WTC11 (cell line): ENCODE results near the gene TLK1. TPM values are rescaled to one million over a fixed set of nuclear protein-coding genes. Genes with fewer than 3 reads are reported as not detected.

ENCODE experiments used
- ATF3 ChIP-seq: sonication (generic); formaldehyde crosslinking; conservative IDR thresholded peaks from 2 replicates; pipeline ENCODE4 v1.8.1; 2022; ENCODE audit warnings: mild to moderate bottlenecking, missing genetic modification reagents
- CREM ChIP-seq: sonication (generic); formaldehyde crosslinking; IDR thresholded peaks from 2 replicates; pipeline ENCODE4 v1.8.1; 2022; ENCODE audit warnings: mild to moderate bottlenecking, missing genetic modification reagents, moderate library complexity
- ELF4 ChIP-seq: sonication (generic); formaldehyde crosslinking; IDR thresholded peaks from 2 replicates; pipeline ENCODE4 v1.8.1; 2022; ENCODE audit warnings: low read depth, mild to moderate bottlenecking, moderate library complexity, missing genetic modification reagents
- ESRRA ChIP-seq: sonication (generic); formaldehyde crosslinking; IDR thresholded peaks from 2 replicates; pipeline ENCODE4 v1.8.1; 2022; ENCODE audit warnings: mild to moderate bottlenecking, missing genetic modification reagents, borderline replicate concordance
- FOXP1 ChIP-seq: sonication (generic); formaldehyde crosslinking; IDR thresholded peaks from 2 replicates; pipeline ENCODE4 v1.8.0; 2022; ENCODE audit warnings: missing genetic modification reagents, mild to moderate bottlenecking, moderate library complexity, borderline replicate concordance
- GRHL2 ChIP-seq: fragments of 250-450 bp; sonication (Bioruptor Pico); IDR thresholded peaks from 2 replicates; pipeline ENCODE4 v1.8.0; 2022; ENCODE audit warnings: mild to moderate bottlenecking, moderate library complexity; ENCODE audit not compliant: insufficient replicate concordance, severe bottlenecking
- JAZF1 ChIP-seq: fragments of 250-450 bp; sonication (Bioruptor Pico); IDR thresholded peaks from 2 replicates; pipeline ENCODE4 v1.9.0; 2021; ENCODE audit warnings: moderate library complexity, mild to moderate bottlenecking, inconsistent platforms
- KAT7 ChIP-seq: sonication (generic); formaldehyde crosslinking; IDR thresholded peaks from 2 replicates; pipeline ENCODE4 v1.8.1; 2023; ENCODE audit warnings: missing genetic modification reagents, mild to moderate bottlenecking, borderline replicate concordance
- NFYB ChIP-seq: sonication (generic); formaldehyde crosslinking; conservative IDR thresholded peaks from 2 replicates; pipeline ENCODE4 v1.8.0; 2022; ENCODE audit warnings: low read depth, missing genetic modification reagents
- RORB ChIP-seq: fragments of 250-450 bp; sonication (Bioruptor Pico); IDR thresholded peaks from 2 replicates; pipeline ENCODE4 v1.9.0; 2021; ENCODE audit warnings: mild to moderate bottlenecking
- SOX15 ChIP-seq: fragments of 250-450 bp; sonication (Bioruptor Pico); IDR thresholded peaks from 2 replicates; pipeline ENCODE4 v1.9.0; 2021; ENCODE audit warnings: mild to moderate bottlenecking
- ZNF121 ChIP-seq: sonication (generic); formaldehyde crosslinking; IDR thresholded peaks from 2 replicates; pipeline ENCODE4 v1.8.0; 2023; ENCODE audit warnings: missing genetic modification reagents
- ZNF219 ChIP-seq: sonication (generic); formaldehyde crosslinking; IDR thresholded peaks from 2 replicates; pipeline ENCODE4 v1.8.0; 2023; ENCODE audit warnings: missing genetic modification reagents, mild to moderate bottlenecking, borderline replicate concordance
- ZNF281 ChIP-seq: sonication (generic); formaldehyde crosslinking; IDR thresholded peaks from 2 replicates; pipeline ENCODE4 v1.8.0; 2023; ENCODE audit warnings: mild to moderate bottlenecking, missing genetic modification reagents
- ZNF425 ChIP-seq: fragments of 250-450 bp; sonication (Bioruptor Pico); conservative IDR thresholded peaks from 2 replicates; pipeline ENCODE4 v1.9.0; 2021; ENCODE audit warnings: mild to moderate bottlenecking
- ZNF671 ChIP-seq: fragments of 250-450 bp; sonication (Bioruptor Pico); IDR thresholded peaks from 2 replicates; pipeline ENCODE4 v1.8.0; 2021; ENCODE audit warnings: mild to moderate bottlenecking
- total RNA-seq: library from RNA; stranded (reverse); gene quantifications from 3 replicates; pipeline ENCODE4 v1.2.3, GENCODE V29; 2021
- TF ChIP-seq, protein P1 (sequence below): sonication (generic); formaldehyde crosslinking; IDR thresholded peaks from 2 replicates; pipeline ENCODE4 v1.8.1; 2022; ENCODE audit warnings: low read depth, mild to moderate bottlenecking, moderate library complexity, missing genetic modification reagents, borderline replicate concordance
- TF ChIP-seq, protein P2 (sequence below): sonication (generic); formaldehyde crosslinking; IDR thresholded peaks from 2 replicates; pipeline ENCODE4 v1.8.1; 2023; ENCODE audit warnings: mild to moderate bottlenecking, moderate library complexity, missing genetic modification reagents
- TF ChIP-seq, protein P3 (sequence below): sonication (generic); formaldehyde crosslinking; IDR thresholded peaks from 2 replicates; pipeline ENCODE4 v1.8.1; 2023; ENCODE audit warnings: mild to moderate bottlenecking, missing genetic modification reagents
- TF ChIP-seq, protein P4 (sequence below): sonication (generic); formaldehyde crosslinking; IDR thresholded peaks from 2 replicates; pipeline ENCODE4 v1.8.1; 2023; ENCODE audit warnings: mild to moderate bottlenecking, missing genetic modification reagents, borderline replicate concordance
- TF ChIP-seq, protein P5 (sequence below): fragments of 250-450 bp; sonication (Bioruptor Pico); IDR thresholded peaks from 2 replicates; pipeline ENCODE4 v1.9.0; 2021; ENCODE audit warnings: mild to moderate bottlenecking

Gene TLK1
- total RNA-seq, 1 experiment from 2014 or later: 91.1 TPM

DNA sequence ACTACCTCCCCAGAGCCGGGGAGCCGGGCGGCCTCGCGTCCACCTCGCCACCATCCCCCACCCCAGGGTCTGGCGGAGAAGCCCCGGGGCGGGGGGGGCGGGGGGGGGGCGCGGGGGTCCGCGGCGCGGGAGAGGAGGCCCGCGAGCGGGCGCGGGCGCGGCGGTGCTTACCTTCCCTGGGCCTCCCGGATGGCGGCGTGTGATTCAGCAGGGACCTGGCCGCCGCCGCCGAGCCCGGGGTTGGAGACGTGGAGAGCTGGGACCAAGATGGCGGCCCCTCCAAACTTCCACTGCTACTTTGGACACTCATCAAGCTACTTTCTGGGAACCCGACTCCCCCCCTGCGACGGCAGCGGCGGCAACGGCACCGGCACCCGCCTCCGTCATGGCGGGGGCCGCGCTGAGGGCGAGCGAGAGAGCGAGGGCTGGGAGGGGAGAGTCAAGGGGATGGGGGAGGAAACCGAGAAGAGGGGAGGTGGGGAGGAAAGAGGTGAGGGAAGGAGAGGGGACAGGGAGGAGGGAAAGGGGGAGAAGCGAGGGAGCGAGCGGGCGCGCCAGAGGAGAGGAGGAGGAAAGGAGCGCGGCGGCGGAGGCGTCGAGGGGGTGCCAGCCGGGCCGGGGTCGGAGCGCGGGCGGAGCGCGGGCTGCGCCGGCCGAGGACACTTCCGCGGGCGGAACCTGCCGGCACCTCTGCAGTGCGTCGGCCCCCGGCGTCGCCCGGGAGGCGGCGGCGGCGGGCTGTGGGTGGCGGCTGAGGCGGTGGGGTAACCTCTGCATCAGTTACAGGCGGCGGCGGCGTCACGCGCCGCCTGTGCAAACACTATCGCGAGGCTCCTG is at the start of gene TLK1 (continued):
- TF ChIP-seq, protein P1, sequence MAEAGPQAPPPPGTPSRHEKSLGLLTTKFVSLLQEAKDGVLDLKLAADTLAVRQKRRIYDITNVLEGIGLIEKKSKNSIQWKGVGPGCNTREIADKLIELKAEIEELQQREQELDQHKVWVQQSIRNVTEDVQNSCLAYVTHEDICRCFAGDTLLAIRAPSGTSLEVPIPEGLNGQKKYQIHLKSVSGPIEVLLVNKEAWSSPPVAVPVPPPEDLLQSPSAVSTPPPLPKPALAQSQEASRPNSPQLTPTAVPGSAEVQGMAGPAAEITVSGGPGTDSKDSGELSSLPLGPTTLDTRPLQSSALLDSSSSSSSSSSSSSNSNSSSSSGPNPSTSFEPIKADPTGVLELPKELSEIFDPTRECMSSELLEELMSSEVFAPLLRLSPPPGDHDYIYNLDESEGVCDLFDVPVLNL: no peak
- TF ChIP-seq SOX15 (CRISPR knock-in tag): no peak
- no peak for TF ChIP-seq NFYB (CRISPR knock-in tag)
- TF ChIP-seq, protein P2, sequence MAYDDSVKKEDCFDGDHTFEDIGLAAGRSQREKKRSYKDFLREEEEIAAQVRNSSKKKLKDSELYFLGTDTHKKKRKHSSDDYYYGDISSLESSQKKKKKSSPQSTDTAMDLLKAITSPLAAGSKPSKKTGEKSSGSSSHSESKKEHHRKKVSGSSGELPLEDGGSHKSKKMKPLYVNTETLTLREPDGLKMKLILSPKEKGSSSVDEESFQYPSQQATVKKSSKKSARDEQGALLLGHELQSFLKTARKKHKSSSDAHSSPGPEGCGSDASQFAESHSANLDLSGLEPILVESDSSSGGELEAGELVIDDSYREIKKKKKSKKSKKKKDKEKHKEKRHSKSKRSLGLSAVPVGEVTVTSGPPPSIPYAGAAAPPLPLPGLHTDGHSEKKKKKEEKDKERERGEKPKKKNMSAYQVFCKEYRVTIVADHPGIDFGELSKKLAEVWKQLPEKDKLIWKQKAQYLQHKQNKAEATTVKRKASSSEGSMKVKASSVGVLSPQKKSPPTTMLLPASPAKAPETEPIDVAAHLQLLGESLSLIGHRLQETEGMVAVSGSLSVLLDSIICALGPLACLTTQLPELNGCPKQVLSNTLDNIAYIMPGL (CRISPR knock-in tag): peak; percentile 54; the same call in 1 of the 2 replicates
- TF ChIP-seq JAZF1 (CRISPR knock-in tag): no peak
- no peak for TF ChIP-seq GRHL2 (CRISPR knock-in tag)
- no peak for TF ChIP-seq ZNF425 (CRISPR knock-in tag)
- TF ChIP-seq ZNF219 (CRISPR knock-in tag): no peak
- TF ChIP-seq, protein P3, sequence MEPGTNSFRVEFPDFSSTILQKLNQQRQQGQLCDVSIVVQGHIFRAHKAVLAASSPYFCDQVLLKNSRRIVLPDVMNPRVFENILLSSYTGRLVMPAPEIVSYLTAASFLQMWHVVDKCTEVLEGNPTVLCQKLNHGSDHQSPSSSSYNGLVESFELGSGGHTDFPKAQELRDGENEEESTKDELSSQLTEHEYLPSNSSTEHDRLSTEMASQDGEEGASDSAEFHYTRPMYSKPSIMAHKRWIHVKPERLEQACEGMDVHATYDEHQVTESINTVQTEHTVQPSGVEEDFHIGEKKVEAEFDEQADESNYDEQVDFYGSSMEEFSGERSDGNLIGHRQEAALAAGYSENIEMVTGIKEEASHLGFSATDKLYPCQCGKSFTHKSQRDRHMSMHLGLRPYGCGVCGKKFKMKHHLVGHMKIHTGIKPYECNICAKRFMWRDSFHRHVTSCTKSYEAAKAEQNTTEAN (CRISPR knock-in tag): 0 out of 2 replicates have a peak, but pooled peaks have one; percentile 17
- no peak for TF ChIP-seq RORB (CRISPR knock-in tag)
- TF ChIP-seq ZNF121: no peak
- TF ChIP-seq, protein P4, sequence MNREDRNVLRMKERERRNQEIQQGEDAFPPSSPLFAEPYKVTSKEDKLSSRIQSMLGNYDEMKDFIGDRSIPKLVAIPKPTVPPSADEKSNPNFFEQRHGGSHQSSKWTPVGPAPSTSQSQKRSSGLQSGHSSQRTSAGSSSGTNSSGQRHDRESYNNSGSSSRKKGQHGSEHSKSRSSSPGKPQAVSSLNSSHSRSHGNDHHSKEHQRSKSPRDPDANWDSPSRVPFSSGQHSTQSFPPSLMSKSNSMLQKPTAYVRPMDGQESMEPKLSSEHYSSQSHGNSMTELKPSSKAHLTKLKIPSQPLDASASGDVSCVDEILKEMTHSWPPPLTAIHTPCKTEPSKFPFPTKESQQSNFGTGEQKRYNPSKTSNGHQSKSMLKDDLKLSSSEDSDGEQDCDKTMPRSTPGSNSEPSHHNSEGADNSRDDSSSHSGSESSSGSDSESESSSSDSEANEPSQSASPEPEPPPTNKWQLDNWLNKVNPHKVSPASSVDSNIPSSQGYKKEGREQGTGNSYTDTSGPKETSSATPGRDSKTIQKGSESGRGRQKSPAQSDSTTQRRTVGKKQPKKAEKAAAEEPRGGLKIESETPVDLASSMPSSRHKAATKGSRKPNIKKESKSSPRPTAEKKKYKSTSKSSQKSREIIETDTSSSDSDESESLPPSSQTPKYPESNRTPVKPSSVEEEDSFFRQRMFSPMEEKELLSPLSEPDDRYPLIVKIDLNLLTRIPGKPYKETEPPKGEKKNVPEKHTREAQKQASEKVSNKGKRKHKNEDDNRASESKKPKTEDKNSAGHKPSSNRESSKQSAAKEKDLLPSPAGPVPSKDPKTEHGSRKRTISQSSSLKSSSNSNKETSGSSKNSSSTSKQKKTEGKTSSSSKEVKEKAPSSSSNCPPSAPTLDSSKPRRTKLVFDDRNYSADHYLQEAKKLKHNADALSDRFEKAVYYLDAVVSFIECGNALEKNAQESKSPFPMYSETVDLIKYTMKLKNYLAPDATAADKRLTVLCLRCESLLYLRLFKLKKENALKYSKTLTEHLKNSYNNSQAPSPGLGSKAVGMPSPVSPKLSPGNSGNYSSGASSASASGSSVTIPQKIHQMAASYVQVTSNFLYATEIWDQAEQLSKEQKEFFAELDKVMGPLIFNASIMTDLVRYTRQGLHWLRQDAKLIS (CRISPR knock-in tag): no peak
- no peak; the same call in 1 of the 2 replicates for TF ChIP-seq KAT7
- no peak for TF ChIP-seq ZNF281 (CRISPR knock-in tag)
- TF ChIP-seq CREM (CRISPR knock-in tag): no peak
- no peak for TF ChIP-seq ELF4
- TF ChIP-seq, protein P5, sequence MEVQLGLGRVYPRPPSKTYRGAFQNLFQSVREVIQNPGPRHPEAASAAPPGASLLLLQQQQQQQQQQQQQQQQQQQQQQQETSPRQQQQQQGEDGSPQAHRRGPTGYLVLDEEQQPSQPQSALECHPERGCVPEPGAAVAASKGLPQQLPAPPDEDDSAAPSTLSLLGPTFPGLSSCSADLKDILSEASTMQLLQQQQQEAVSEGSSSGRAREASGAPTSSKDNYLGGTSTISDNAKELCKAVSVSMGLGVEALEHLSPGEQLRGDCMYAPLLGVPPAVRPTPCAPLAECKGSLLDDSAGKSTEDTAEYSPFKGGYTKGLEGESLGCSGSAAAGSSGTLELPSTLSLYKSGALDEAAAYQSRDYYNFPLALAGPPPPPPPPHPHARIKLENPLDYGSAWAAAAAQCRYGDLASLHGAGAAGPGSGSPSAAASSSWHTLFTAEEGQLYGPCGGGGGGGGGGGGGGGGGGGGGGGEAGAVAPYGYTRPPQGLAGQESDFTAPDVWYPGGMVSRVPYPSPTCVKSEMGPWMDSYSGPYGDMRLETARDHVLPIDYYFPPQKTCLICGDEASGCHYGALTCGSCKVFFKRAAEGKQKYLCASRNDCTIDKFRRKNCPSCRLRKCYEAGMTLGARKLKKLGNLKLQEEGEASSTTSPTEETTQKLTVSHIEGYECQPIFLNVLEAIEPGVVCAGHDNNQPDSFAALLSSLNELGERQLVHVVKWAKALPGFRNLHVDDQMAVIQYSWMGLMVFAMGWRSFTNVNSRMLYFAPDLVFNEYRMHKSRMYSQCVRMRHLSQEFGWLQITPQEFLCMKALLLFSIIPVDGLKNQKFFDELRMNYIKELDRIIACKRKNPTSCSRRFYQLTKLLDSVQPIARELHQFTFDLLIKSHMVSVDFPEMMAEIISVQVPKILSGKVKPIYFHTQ (CRISPR knock-in tag): no peak
- 0 out of 2 replicates have a peak, but pooled peaks have one; percentile 36 for TF ChIP-seq ESRRA
- TF ChIP-seq FOXP1: no peak; the same call in 1 of the 2 replicates
- TF ChIP-seq ZNF671 (CRISPR knock-in tag): no peak
- no peak for TF ChIP-seq ATF3 (CRISPR knock-in tag)
